Neuron (in vitro differentiated cells): ENCODE measurements around the gene ERBB4.

Experiments used
- H2AFZ ChIP-seq: one replicate; pipeline ENCODE4 v1.6.1; 2013; ENCODE audit warnings: low read depth, mild to moderate bottlenecking, inconsistent platforms, low read length, moderate library complexity
- H3K27me3 ChIP-seq: one replicate; pipeline ENCODE4 v1.6.1; 2013; ENCODE audit warnings: low read length; ENCODE audit not compliant: insufficient read depth
- H3K36me3 ChIP-seq: one replicate; pipeline ENCODE4 v1.6.1; 2013; ENCODE audit warnings: low read length; ENCODE audit not compliant: insufficient read depth
- H3K4me1 ChIP-seq: one replicate; pipeline ENCODE4 v1.6.1; 2013; ENCODE audit warnings: low read length; ENCODE audit not compliant: insufficient read depth
- H3K4me3 ChIP-seq: 2 replicates; pipeline ENCODE4 v1.5.1; 2013; ENCODE audit warnings: mild to moderate bottlenecking, low read length, moderate library complexity
- H3K9me3 ChIP-seq: one replicate; pipeline ENCODE4 v1.6.1; 2013; ENCODE audit warnings: low read length

The ERBB4 gene

GRCh38 chr2:211503856-211504255 lies 1034.7 kb downstream of the ERBB4 start:
- peaks cover 11% of the 10 kb centered on the region for H3K9me3 ChIP-seq

GRCh38 chr2:211503198-211503597 lies 1035.4 kb downstream of the ERBB4 start:
- Histone ChIP-seq H3K9me3 (peaks cover 11% of the 10 kb centered on the region), H3K27me3 (no peaks in the 10 kb centered on the region)

More at GRCh38 chr2:211503856-211504255, 1034.7 kb downstream of the ERBB4 start:
- no peak overlapping the region for H2AFZ ChIP-seq
- no peaks in the 10 kb centered on the region for H3K27me3 ChIP-seq
- no peaks in the 10 kb centered on the region for H3K36me3 ChIP-seq
- H3K4me3 ChIP-seq = no peak overlapping the region
- H3K4me1 ChIP-seq = peaks cover 12% of the 10 kb centered on the region

GRCh38 chr2:211498551-211499205 lies 1039.9 kb downstream of the ERBB4 start:
- Histone ChIP-seq H3K36me3 (no peaks in the 10 kb centered on the region), H2AFZ (no peak overlapping the region), H3K9me3 (peaks cover 6% of the 10 kb centered on the region), H3K4me1 (peaks cover 30% of the 10 kb centered on the region), H3K4me3 (no peak overlapping the region), H3K27me3 (no peaks in the 10 kb centered on the region)

More at GRCh38 chr2:211503198-211503597, 1035.4 kb downstream of the ERBB4 start:
- Histone ChIP-seq H3K36me3 (no peaks in the 10 kb centered on the region), H3K4me3 (no peak overlapping the region), H3K4me1 (peaks cover 19% of the 10 kb centered on the region), H2AFZ (no peak overlapping the region)

GRCh38 chr2:211495339-211495738 lies 1043.3 kb downstream of the ERBB4 start:
- H2AFZ ChIP-seq = no peak overlapping the region
- no peak overlapping the region for H3K4me3 ChIP-seq
- peaks cover 30% of the 10 kb centered on the region for H3K4me1 ChIP-seq
- no peaks in the 10 kb centered on the region for H3K27me3 ChIP-seq
- H3K36me3 ChIP-seq = no peaks in the 10 kb centered on the region
- H3K9me3 ChIP-seq = no peaks in the 10 kb centered on the region

GRCh38 chr2:211494536-211494935 lies 1044.1 kb downstream of the ERBB4 start:
- Histone ChIP-seq H3K9me3 (no peaks in the 10 kb centered on the region), H3K36me3 (no peaks in the 10 kb centered on the region), H3K4me3 (no peak overlapping the region)

GRCh38 chr2:211494085-211494484 lies 1044.5 kb downstream of the ERBB4 start:
- no peaks in the 10 kb centered on the region for H3K27me3 ChIP-seq
- H2AFZ ChIP-seq = no peak overlapping the region
- H3K4me3 ChIP-seq = no peak overlapping the region
- H3K4me1 ChIP-seq = peaks cover 20% of the 10 kb centered on the region
- H3K9me3 ChIP-seq = no peaks in the 10 kb centered on the region
- no peaks in the 10 kb centered on the region for H3K36me3 ChIP-seq

More at GRCh38 chr2:211494536-211494935, 1044.1 kb downstream of the ERBB4 start:
- Histone ChIP-seq H3K27me3 (no peaks in the 10 kb centered on the region), H3K4me1 (peaks cover 24% of the 10 kb centered on the region), H2AFZ (no peak overlapping the region)

- Histone ChIP-seq H3K4me1 (peaks cover 6% of the 10 kb centered on the region), H3K9me3 (no peaks in the 10 kb centered on the region), H3K27me3 (no peaks in the 10 kb centered on the region), H2AFZ (no peak overlapping the region), H3K36me3 (no peaks in the 10 kb centered on the region), H3K4me3 (no peak overlapping the region)
These were observed 1050.9 kb downstream of the ERBB4 start for GRCh38 chr2:211487733-211488132.

- no peaks in the 10 kb centered on the region for H3K36me3 ChIP-seq
- no peaks in the 10 kb centered on the region for H3K9me3 ChIP-seq
- no peak overlapping the region for H2AFZ ChIP-seq
- H3K4me3 ChIP-seq = no peak overlapping the region
- H3K4me1 ChIP-seq = no peaks in the 10 kb centered on the region
- H3K27me3 ChIP-seq = no peaks in the 10 kb centered on the region
These were observed 1059.0 kb downstream of the ERBB4 start for GRCh38 chr2:211479536-211480150.

- H3K4me1 ChIP-seq = no peaks in the 10 kb centered on the region
- no peaks in the 10 kb centered on the region for H3K36me3 ChIP-seq
- H3K4me3 ChIP-seq = no peak overlapping the region
- H3K27me3 ChIP-seq = no peaks in the 10 kb centered on the region
- H2AFZ ChIP-seq = no peak overlapping the region
- no peaks in the 10 kb centered on the region for H3K9me3 ChIP-seq
These were observed 1060.9 kb downstream of the ERBB4 start for GRCh38 chr2:211477537-211478275.

GRCh38 chr2:211473116-211473515 lies 1065.5 kb downstream of the ERBB4 start:
- H3K4me1 ChIP-seq = peaks cover 21% of the 10 kb centered on the region
- H3K9me3 ChIP-seq = no peaks in the 10 kb centered on the region
- H3K4me3 ChIP-seq = no peak overlapping the region
- no peak overlapping the region for H2AFZ ChIP-seq
- H3K36me3 ChIP-seq = no peaks in the 10 kb centered on the region
- no peaks in the 10 kb centered on the region for H3K27me3 ChIP-seq

GRCh38 chr2:211469664-211470059 lies 1068.9 kb downstream of the ERBB4 start:
- Histone ChIP-seq H3K36me3 (no peaks in the 10 kb centered on the region), H3K4me3 (no peak overlapping the region), H2AFZ (peak overlapping the region; percentile 24), H3K27me3 (no peaks in the 10 kb centered on the region), H3K4me1 (peaks cover 28% of the 10 kb centered on the region), H3K9me3 (no peaks in the 10 kb centered on the region)

- H3K4me3 ChIP-seq = no peak overlapping the region
- no peaks in the 10 kb centered on the region for H3K9me3 ChIP-seq
- no peaks in the 10 kb centered on the region for H3K27me3 ChIP-seq
- no peaks in the 10 kb centered on the region for H3K36me3 ChIP-seq
- H2AFZ ChIP-seq = peak overlapping the region; percentile 24
- peaks cover 28% of the 10 kb centered on the region for H3K4me1 ChIP-seq
These were observed 1069.5 kb downstream of the ERBB4 start for GRCh38 chr2:211468877-211469663.

- no peak overlapping the region for H3K4me3 ChIP-seq
- H3K4me1 ChIP-seq = peaks cover 28% of the 10 kb centered on the region
- H3K27me3 ChIP-seq = no peaks in the 10 kb centered on the region
These were observed 1070.4 kb downstream of the ERBB4 start for GRCh38 chr2:211468217-211468616.

More at GRCh38 chr2:211468217-211468616, 1070.4 kb downstream of the ERBB4 start:
- no peaks in the 10 kb centered on the region for H3K9me3 ChIP-seq
- no peak overlapping the region for H2AFZ ChIP-seq
- no peaks in the 10 kb centered on the region for H3K36me3 ChIP-seq
